NCI-H2029 treated with DMSO at 0.1 percent for 48 hours (cell line): ENCODE data around the gene PAX8.

Experiments
- DNase-seq: peaks from one replicate; lab custom pipeline; 2025; lab: John Stamatoyannopoulos, UW

The PAX8 gene

DNA sequence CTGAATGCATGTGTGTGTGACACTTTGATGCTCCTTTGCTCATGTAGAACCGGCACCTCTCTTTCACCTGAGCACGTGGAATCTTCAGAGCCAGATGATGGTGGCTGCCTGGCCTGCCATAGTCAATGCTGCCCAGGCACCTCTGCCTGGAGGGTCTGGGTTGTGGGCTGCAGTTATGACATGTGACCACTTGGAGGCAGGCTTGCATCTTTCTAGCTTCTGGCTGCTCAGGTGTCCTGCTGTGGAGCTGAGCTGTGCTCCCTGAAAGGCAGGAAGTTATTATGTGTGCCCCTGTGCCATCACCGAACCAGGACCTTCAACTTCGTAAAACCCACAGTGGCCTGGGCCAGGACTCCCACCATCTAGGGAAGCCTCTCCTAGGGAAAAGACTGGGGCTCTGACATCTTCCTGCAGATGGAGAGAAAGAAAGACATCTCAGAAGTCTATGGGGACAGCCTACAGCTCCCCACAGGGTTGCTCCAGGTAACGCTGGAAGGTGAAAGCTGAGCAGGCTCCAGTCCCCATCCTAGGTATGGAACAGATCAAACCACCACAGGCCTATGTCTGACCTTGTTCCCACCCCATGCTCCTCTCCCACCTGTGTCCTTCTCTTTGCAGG, 74.7 kb downstream of the PAX8 start:
- peak; percentile 25 for DNase-seq

DNA sequence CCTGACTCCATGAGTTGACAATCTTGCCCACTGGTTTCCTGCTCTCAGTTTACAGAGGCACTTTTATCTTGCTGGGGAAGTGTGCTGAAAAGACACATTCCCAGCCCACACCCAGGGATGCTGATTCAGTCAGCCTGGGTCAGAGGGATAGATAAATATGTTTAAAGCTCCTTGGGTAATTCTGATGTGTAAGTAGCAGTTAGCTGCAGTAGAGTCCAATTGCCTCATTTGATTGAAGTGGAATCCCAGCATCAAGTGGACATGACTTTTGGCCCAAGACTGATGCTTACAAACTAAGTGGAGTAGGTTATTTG, 75.5 kb downstream of the PAX8 start:
- DNase-seq, result no peak

DNA sequence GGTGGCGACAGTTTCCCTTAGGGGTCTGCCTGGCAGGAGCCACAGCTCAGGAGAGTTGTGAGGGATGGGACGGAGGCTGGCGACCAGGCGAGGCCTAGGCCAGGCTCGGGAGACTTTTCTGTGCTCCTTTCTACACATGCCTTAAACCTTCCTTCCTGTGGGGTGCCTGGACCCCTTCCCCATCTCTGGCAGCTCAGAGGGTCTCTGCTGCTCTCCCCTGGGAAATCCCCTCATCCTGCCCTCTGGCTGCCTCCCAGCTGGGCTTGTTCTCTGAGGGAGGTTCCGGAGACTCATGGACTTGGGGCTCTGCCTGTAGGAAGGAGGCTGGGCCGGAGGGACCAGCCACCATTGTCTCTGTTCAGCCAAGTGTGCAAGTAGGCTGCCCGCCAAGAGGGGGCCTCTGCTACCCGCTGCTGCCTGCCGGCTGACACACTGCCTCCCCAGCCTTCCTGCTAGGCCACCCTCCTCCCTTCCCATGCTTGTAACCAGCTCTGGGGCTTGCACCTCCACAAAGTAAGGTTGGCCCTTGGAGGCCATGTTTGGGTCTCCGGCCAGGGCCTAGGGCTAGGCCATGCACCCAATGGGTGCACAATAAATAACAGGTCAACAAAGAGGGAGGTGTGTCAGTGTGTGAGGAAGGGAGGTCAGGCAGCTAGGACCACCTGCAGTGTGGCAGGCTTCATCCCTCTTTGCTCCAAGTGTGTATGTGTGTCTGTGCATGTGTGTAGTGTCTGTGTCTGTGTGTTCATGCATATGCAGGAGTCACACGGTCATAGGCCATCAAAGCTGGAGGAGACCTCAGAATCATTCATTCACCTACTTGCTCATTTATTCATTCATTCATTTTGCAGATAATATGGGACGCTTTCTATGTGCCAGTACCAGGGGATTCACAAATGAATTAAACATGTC, 76.2 kb downstream of the PAX8 start:
- DNase-seq, result no peak

DNA sequence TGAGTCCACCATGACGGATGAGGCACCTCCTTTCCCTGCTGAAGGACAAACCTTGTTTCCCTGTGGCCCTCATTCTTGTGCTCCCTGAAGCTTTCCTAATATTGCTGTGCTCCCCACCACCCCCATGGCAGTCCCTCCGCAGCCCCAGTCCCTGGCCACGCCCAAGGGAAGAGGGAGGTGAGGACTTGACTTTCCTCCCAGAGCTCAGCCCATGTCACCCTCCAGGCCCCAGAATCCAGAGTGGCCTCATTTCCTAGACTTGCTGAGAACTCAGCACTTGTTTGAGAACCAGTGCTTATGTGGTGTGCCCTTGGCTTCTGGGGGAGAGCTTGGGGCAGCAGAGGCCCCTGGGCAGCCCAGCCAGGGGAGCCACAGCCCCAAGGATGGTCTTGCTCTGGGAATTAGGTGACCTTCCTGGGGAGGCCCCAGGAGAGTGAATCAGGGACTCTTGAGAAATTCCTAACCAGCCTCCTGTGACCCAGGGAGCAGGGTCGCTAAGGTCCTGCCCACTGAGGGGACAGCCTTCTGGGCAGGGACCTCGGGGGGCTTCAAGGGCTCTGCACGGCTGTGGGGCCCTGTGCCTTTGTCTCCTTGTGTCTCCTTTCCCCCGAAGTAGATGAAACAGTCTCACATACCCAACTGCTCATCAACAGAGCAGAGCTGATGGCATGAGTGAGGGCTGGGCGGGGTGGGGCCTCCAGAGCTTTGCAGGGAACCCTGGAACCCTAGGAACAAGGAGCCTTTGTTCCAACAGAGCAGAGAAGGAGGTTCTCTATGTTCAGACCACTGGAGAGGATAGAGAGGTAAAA, 77.0 kb downstream of the PAX8 start:
- DNase-seq, result no peak

DNA sequence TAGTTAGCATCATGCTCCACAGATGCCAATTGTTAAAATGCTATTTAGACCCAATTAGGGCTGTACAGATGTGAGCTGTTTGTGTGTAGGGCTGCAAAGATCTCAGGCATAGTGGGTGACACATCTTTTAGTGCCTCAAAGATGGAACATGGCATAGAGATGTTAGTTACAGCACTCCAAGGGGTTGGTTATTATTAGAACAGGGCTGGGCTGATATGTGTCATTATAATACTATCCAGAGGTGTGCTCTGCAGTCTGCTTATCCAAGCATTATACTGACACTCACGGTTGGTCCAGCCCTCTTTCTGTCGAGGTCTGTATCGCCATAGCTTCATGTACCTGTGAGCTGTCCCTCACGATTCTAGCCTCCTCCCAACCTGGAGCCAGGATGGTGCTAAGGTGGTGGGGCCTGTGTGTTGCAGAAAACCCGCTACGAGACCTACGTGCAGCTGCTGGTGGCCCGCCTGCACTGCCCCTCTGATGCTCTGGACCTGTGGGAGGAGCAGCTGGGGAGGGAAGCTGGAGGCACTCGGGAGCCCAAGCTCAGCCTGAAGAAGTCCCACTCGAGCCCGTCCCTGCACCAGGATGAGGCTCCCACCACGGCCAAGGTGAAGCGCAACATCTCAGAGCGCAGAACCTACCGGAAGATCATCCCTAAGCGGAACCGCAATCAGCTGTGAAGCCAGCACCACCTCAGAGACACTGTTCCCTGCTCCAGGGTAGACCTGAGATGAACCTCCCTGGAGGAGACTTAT, 77.8 kb downstream of the PAX8 start:
- DNase-seq, result no peak

DNA sequence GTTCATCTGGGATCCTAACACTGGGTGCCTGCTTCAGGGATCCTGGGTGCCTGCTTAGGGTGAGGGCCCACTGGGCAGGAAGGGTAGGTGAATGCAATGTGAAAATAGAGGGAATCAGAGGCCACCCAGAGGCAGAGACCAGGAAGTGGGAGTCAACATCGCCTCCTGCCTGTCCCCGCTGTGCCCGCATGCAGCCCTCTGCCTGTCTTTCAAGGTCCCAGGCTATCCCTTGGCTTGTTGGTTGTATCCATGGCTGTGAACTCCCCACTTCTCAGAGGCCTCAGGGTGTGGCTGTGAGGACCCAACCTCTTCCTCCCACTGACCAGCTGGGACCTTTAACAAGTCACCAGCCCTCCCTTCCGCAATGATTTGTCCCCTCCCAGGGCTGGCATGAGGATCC, 78.5 kb downstream of the PAX8 start:
- DNase-seq, result no peak

DNA sequence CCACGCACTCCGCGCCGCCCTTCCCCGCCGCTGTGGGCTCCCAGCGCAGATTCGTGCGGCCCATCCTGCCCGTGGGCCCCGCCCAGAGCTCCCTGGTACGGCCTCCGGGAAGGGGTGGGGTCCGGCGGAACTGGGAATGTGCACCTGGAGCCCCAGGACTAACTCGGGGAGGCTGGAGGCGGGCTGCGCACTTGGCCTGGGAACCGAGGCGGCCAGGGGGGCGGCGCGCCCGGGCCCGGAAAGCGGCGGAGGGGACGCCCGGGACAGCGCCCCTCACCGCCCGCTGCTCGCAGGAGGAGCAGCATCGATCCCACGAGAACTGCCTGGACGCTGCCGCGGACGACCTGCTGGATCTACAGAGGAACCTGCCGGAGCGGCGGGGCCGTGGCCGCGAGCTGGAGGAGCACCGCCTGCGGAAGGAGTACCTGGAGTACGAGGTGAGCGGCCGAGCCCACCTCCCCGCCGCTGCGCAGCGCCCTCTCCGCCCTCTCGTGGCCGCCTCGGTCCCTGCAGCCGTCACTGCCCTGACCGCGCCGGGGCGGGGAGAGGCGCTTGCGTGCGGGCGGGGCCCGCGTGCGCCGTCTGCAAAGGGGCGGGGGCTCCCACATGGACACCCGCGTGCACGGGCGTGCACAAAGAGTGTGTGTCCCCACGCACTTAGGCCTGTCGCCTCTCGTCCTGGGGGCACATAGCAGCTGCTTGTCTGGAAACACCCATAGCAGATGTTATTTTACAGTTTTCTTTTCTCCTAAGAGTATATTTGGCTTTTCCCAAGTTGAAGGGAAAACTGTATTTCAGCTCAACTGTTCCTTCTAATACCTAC, 79.7 kb downstream of the PAX8 start:
- DNase-seq, result peak; percentile 10

DNA sequence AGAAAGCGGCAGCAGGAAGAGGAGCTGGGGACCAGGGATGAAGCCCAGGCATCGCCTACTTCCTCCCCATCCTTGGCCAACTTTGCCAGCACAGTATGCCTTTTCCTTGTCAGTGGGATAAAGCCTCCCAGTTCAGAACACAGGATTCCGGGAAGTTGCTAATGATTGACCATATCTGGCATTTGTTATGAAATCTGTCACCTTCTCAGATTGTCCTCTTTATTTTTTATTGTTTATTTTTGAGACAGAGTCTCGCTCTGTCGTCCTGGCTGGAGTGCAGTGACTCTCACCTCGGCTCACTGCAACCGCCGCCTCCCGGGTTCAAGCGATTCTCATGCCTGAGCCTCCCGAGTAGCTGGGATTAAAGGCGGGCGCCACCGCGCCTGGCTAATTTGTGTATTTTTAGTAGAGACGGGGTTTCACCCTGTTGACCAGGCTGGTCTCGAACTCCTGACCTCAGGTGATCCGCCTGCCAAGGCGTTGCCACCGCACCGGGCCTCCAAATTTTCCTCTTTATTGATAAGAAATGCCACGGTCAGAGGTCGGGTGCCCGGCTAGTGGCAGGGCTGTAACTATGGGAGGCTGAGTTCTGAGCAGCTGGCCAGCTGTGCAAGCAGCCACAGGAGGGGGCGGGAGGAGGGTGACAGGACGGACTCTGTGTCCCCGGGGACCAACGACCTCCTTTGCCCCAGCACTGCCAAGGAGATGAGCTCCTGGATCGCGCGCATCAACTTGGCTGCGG, 80.5 kb downstream of the PAX8 start:
- DNase-seq, result no peak

DNA sequence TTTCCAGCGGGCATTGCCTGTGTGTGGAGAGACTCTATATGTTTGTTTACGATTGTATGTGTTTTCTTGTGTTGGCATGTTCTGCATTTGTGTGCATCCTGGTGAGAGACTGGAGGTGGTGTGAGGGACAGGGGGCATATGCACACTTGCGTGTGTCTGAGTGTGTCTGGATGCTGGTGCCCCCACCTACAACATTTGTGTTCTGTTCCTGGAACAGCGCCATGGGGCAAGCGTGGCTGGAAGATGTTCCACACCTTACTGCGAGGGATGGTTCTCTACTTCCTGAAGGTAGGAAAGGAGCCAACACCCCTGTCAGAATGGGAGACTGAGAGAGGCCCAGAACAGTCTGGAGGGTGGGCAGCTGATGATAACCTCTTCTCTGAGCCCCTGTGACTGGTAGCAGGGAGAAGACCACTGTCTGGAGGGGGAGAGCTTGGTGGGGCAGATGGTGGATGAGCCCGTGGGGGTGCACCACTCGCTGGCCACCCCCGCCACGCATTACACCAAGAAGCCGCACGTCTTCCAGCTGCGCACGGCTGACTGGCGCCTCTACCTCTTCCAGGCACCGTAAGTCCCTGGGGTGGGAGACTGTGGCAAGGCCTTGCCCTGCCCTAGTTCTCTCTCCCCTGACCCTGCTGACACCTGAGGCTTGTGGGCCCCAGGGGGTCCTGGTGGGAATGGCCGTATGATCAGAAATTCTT, 81.2 kb downstream of the PAX8 start:
- DNase-seq, result no peak

DNA sequence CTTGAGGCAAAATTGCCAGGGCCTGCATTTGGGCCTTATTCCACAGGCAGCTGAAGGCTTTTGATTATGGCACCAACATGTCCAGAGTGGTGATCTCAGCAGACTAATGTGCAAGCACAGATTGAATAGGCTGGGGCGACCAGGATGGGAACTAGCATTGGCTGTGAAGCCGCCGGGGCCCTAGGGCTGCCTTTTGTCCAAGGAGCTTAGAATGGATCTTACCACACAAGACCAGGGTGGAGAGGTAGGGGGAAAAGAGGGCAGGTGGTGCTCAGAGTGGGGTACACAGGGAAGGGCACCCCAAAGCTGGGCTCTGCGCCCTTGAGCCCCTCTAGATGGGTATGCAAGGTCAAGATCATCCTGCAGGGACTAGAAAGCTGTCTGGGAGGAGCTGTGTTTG, 81.9 kb downstream of the PAX8 start:
- DNase-seq, result no peak

DNA sequence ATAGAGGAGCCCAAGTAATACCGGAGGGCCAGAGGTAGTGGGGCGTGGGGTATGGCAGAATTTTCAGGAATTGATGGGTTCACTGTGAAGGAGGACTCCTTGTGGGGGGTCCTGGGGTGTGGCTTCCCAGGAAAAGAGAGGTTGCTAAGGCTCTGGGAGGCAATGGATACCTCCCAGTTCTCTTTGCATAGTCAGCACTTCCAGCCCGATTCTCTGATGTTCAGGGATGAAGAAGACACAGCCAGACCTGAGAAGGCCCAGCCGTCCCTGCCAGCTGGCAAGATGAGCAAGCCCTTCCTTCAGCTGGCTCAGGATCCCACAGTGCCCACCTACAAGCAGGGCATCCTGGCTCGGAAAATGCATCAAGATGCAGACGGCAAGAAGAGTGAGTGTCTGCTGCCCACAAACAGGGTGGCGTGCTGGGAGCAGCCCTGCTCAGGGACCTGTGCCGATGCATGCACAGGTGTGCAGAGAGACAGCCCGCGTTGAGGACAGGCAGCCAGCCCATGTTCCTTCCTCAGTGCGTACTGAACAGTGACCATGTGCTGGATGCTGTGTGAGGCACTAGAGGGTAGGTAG, 82.7 kb downstream of the PAX8 start:
- no peak for DNase-seq

DNA sequence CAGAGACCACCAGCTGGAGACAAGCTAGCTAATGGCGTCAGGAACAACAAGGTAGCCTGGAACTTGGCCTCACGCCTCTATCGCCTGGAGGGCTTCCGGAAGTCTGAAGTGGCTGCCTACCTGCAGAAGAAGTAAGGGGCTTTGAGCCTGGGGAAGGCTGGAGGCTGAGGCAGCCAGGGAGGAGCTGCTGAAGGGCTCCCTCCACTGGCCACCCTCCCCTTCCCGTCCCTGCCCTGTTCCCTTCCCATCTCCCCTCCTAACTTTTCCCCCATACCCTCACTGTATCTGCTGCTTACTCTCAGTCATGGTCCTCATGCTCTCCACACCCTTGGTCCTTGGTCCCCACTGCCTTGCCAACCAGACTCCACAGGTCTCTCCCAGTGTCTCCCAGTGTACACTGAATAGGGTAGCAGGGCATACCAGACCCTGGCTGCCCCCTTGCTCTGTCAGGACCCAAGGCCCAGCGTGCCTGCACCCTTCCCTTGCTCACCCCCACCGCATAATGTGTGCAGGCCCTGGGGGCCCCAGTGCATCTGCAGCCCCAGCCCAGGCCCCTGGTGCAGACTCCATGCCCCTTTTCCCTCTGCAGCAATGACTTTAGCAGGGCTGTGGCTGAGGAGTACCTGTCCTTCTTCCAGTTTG, 86.1 kb downstream of the PAX8 start:
- DNase-seq, result no peak

DNA sequence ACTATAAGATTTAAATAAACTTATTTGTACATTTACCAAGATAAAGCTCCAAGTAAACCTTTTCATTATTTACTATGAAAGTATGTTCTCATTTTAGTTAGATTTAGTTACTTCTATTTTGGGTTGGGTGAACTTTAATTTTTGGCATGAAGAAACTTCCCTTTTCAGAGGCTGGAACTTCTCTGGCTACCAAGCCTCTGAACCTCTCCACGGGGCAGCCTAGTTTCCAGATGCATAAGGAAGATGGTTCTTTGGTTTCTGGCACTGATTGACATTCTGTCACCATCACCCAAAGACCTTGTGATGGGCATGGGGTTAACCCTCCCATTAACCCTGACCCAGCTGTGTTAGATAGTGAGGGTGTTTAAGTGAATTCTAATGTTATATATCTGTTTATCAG, 87.8 kb downstream of the PAX8 start:
- DNase-seq, result no peak

DNA sequence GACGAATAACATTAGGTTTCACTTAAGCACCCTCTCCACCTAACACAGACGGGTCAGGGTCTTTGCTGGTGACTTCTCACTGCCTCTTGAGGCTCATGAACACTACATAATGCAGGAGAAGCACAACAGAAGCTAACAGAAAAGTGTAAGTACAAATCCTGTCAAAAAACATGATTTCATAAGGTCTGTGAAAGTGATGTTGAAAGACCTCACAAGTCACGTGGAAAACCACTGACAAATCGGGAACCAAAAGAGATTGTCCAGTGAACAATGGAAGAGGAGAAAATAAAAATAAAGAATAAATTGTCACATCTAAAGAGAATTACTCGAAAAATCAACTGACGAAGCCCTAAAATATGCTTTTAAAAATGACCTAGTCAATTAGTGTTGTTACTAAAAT, 91.0 kb downstream of the PAX8 start:
- DNase-seq, result no peak

DNA sequence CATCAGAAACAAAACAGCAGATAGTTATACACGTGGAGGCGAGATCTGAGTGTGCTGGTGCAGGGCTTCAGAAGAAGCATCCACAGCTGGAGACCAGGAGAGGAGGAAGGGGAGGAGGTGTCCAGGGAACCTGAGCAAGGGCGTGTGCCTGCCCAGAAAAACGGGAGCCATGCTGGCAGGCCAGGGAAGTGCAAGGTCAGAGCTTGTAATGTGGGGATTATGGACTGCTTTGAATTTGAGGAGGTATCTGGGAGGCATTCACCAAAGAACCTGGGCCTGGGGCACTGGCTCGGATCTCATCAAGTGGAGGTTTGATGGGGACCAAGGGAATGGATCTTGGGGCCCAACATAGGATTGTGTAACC, 92.3 kb downstream of the PAX8 start:
- no peak for DNase-seq

DNA sequence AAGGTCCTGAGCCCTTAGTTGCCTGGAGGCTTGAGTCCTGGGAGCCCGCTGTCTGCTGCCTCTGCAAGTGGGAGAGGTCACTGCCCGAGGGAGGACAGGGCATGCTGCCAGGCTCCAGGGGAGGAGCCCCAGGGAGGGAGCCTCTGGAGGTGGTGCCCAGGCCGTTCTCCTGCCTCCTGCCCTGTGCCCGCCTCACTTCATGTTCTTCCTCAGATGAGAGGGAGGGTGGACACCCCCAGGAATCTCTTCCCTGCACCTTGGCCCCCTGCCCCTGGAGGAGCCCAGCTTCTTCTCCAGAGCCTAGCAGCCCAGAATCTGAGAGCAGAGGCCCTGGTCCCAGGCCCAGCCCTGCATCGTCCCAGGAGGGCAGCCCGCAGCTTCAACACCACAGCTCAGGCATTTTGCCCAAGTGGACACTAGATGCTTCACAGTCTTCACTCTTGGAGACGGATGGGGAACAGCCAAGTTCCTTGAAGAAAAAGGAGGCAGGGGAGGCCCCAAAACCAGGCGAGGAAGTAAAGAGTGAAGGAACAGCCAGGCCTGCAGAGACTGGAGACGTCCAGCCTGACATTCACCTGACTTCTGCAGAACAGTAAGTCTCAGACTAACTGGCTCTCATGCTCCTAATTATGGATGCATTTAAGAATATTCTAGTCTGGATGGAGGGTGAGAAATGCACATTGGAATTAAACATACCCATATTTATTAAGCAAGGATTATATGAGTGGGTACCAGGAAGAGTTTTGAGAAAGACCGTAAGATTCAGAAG, 92.9 kb downstream of the PAX8 start:
- DNase-seq, result no peak

DNA sequence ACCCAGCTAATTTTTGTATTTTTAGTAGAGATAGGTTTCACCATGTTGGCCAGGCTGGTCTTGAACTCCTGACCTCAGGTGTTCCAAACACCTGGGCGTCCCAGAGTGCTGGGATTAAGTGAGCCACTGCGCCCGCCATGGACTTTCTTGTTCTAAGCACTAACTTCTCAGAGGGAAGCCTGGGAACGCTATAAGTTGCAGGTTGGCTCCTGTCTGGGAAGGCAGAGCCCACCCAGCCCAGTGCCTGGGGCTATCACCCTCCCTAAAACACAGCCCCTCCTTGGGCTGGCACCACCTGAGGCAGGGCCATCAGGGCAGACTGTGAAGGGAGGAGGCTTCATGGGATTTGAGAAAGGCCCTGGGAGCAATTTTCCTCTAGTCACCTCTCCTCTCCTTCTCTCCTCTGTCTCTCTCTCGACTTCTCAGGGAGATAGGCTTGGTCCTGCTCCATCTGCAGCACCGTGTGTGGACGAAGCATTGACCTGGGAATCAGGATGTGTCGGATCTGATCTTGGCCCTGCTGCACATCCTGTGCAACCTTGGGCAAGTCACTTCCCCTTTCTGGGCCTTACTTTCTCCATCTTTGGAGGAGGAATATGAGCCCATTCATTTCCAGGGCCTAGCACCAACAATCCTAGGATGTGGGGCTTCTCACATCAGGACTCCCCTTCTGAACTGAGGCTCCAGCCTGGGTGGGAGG, 94.0 kb downstream of the PAX8 start:
- DNase-seq, result no peak

DNA sequence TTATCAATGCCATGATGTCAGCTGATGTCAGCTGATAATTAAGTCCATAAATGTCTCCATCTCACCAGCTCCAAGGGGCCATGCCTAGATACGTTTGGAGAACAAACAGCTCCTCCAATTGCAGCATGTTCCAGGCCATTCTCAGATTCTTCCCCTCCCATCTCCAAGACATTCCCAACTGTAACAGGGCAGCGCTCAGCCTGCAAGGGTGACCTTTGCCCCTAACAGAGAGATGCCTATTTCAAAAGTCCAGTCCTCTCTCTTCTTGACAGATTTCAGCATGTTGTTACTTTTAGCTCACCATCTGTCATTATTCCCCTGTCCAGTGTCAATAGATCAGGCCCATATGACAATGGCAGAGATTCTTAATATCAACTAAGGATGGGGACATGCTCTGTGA, 95.0 kb downstream of the PAX8 start:
- no peak for DNase-seq
